Spleen (tissue), 7 donors: ENCODE results near the gene PPP3CA.

Experiments used
- POLR2A ChIP-seq, 3 donors: fragments of 450-650 bp; IDR thresholded peaks; one replicate each; pipeline ENCODE4 v1.5.1; 2017; ENCODE audit warnings: antibody characterized with exemption in 3 of 3, mild to moderate bottlenecking in 1 of 3
- TF ChIP-seq, protein P1 (sequence below), 11 experiments: fragments of 200-600 bp in 7 of 11; fragments of 450-650 bp in 4 of 11; sonication (generic) in 4 of 11; IDR thresholded peaks in 8 of 11; conservative IDR thresholded peaks in 3 of 11; 1 replicate in 7 of 11; 2 replicates in 4 of 11; pipeline versions ENCODE4 v1.4.0 to v1.8.0; 2016 to 2021; ENCODE audit warnings: antibody characterized with exemption in 11 of 11, inconsistent platforms in 4 of 11, mild to moderate bottlenecking in 1 of 11
- donor health status: DM: no; HTN: no; CAD: no; lungs with moderate emphysema.
- donor health status: DM: no; HTN: no; CAD: no.
- donor health status: DM: no; HTN: no; CAD: no.

DNA sequence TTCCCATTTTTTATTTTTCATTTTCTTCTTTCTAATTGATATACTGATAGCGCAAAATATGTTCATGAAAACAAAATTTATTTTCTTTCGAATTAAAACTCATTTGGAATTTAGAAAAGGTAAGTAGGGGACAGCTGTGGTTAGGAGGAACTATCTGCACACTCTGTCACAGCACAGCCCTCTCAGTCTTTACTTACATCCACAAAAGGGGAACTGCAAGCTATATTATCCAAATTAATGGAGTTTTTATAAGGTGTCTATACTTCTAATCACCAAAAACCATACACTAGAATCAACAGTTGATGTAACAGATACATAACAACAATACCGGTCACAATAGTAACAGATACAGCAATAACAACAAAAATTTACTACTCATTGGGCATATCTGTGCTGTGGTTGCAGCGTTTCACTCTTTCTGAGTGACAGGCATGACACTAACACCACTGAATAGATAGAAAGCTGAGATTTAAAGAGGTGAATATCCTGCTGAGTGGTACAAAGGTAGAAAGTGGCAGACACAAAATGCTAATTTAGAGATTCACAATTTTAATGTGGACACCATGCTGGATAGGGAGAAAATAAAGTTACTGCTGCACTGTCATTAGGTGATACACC is 160.7 kb downstream of the PPP3CA start:
- TF ChIP-seq, protein P1, sequence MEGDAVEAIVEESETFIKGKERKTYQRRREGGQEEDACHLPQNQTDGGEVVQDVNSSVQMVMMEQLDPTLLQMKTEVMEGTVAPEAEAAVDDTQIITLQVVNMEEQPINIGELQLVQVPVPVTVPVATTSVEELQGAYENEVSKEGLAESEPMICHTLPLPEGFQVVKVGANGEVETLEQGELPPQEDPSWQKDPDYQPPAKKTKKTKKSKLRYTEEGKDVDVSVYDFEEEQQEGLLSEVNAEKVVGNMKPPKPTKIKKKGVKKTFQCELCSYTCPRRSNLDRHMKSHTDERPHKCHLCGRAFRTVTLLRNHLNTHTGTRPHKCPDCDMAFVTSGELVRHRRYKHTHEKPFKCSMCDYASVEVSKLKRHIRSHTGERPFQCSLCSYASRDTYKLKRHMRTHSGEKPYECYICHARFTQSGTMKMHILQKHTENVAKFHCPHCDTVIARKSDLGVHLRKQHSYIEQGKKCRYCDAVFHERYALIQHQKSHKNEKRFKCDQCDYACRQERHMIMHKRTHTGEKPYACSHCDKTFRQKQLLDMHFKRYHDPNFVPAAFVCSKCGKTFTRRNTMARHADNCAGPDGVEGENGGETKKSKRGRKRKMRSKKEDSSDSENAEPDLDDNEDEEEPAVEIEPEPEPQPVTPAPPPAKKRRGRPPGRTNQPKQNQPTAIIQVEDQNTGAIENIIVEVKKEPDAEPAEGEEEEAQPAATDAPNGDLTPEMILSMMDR (IDR thresholded peaks at IDR 0.05 in 8 of 11, conservative IDR thresholded peaks at IDR 0.05 in 3 of 11), result no peak
- TF ChIP-seq POLR2A (IDR thresholded peaks at IDR 0.05), result no peak
